ENCODE measurements around the gene PRR23E.

DNA sequence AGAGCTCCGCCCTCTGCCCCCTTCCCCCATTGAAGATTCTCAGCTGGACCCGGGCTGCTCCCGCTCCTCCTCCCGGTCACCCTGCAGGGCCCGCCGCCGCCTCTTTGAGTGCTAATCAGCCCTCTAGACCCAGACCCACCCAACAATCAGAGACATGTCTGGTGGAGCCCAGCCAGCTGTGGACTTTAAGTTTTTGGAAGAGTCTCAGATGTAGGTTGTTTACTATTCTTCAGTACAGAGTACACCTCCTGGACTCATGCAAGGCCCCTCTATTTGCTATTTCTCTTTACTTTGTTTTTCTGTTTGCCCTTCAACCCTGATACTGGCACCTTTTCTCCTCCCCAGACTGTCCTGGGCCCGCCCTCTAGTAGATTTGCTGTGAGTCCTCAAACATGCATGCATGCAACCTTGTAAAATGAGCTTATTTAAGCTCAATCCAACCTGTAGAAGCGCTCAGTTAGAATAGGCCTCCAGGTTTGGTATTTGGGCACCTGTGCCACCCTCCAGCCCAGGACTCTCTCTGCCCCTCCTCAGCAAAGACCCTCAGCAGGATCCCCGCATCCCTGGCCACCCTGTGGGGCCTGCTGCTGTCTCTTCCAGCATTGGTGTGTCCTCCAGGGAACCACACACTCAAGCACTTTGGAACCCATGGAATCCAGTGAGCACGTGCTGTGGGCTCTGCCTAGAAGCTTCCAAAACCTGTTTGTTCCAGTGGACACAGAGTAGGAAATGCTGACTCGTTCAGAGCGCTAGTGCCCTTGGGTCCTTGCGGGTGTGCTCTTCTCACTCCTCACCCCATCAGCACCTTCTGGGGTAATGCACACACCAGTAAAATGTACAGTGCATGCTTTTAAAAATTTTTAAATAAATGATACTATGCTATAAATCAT is 4.6 kb downstream of the PRR23E start:
- TF ChIP-seq, protein P1, sequence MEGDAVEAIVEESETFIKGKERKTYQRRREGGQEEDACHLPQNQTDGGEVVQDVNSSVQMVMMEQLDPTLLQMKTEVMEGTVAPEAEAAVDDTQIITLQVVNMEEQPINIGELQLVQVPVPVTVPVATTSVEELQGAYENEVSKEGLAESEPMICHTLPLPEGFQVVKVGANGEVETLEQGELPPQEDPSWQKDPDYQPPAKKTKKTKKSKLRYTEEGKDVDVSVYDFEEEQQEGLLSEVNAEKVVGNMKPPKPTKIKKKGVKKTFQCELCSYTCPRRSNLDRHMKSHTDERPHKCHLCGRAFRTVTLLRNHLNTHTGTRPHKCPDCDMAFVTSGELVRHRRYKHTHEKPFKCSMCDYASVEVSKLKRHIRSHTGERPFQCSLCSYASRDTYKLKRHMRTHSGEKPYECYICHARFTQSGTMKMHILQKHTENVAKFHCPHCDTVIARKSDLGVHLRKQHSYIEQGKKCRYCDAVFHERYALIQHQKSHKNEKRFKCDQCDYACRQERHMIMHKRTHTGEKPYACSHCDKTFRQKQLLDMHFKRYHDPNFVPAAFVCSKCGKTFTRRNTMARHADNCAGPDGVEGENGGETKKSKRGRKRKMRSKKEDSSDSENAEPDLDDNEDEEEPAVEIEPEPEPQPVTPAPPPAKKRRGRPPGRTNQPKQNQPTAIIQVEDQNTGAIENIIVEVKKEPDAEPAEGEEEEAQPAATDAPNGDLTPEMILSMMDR (IDR thresholded peaks at IDR 0.05), result no peak
- TF ChIP-seq POLR2A (IDR thresholded peaks at IDR 0.05), result no peak
